ENCODE results near the gene DKK2. TPM values are rescaled to one million over a fixed set of nuclear protein-coding genes. Genes with fewer than 3 reads are reported as not detected.

DKK2 gene
- total and polyA plus RNA-seq, 10 of the 15 experiments (the other 5 are each of a cell fraction or from before 2014, with no cell fraction given) = not detected

- TF ChIP-seq, protein P1, sequence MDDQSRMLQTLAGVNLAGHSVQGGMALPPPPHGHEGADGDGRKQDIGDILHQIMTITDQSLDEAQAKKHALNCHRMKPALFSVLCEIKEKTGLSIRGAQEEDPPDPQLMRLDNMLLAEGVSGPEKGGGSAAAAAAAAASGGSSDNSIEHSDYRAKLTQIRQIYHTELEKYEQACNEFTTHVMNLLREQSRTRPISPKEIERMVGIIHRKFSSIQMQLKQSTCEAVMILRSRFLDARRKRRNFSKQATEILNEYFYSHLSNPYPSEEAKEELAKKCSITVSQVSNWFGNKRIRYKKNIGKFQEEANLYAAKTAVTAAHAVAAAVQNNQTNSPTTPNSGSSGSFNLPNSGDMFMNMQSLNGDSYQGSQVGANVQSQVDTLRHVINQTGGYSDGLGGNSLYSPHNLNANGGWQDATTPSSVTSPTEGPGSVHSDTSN (IDR thresholded peaks at IDR 0.05; ENCODE audit: insufficient replicate concordance, low read depth, low read length) = no peak
- TF ChIP-seq ZBTB4 (CRISPR knock-in tag; IDR thresholded peaks at IDR 0.05) (no peak), MEF2B (IDR thresholded peaks at IDR 0.05; ENCODE audit: partially characterized antibody, poor library complexity, severe bottlenecking) (no peak), HDGF (IDR thresholded peaks at IDR 0.05) (no peak), RAD21 (IDR thresholded peaks at IDR 0.05; ENCODE audit: insufficient read depth, low read depth, low read length) (no peak), USF2 (IDR thresholded peaks at IDR 0.05; ENCODE audit: borderline replicate concordance, low read depth, low read length) (no peak), E2F4 (IDR thresholded peaks at IDR 0.05; ENCODE audit: low read depth, low read length) (no peak), BMI1 (IDR thresholded peaks at IDR 0.05; ENCODE audit: borderline replicate concordance) (no peak), SRF (IDR thresholded peaks at IDR 0.05; ENCODE audit: low read depth in 2 of 2, low read length in 2 of 2) (no peak), SMARCA5 (IDR thresholded peaks at IDR 0.05) (no peak), KDM1A (IDR thresholded peaks at IDR 0.05; ENCODE audit: borderline replicate concordance) (no peak), CBX5 (IDR thresholded peaks at IDR 0.05; ENCODE audit: low read depth) (no peak)
These were observed 82.9 kb downstream of the DKK2 start (continued) for GRCh38 chr4:106953036-106953705.

All from GM12878 (cell line).